H1 (cell line): ENCODE results near the gene SH2D2A. TPM values are rescaled to one million over a fixed set of nuclear protein-coding genes. Genes with fewer than 3 reads are reported as not detected.

Source experiments
- CTCF ChIA-PET: fragments of 300-600 bp; sonication (Branson Sonifier 250); formaldehyde crosslinking; loops from one replicate; lab custom pipeline; 2021; ENCODE audit not compliant: partially characterized antibody; lab: Charles Lee
- POLR2A ChIA-PET: fragments of 300-600 bp; sonication (Branson Sonifier 250); formaldehyde crosslinking; loops from one replicate; lab custom pipeline; 2021; ENCODE audit warnings: inconsistent platforms; ENCODE audit not compliant: partially characterized antibody; lab: Charles Lee
- DNase-seq, 2 experiments: peaks; one replicate each; pipeline versions ENCODE4 v3.0.0 to v3.0.0-alpha.2; 2010 to 2022; ENCODE audit warnings: low spot score in 2 of 2, low read depth in 1 of 2, mixed read lengths in 1 of 2
- FAIRE-seq: peaks from 2 replicates; lab custom pipeline; 2011; peaks lifted over from hg19 to GRCh38; lab: Jason Lieb, UNC
- H2AFZ ChIP-seq: 2 replicates; pipeline ENCODE4 v1.8.1; 2012; ENCODE audit warnings: low read length, inconsistent platforms
- H2AK5ac ChIP-seq: 2 replicates; pipeline ENCODE4 v1.6.1; 2013; ENCODE audit warnings: low read depth, low read length
- H2BK120ac ChIP-seq: replicated peaks from 2 replicates; pipeline ENCODE3; 2013; ENCODE audit warnings: low read depth, low read length, inconsistent platforms
- H2BK12ac ChIP-seq: 2 replicates; pipeline ENCODE4 v1.6.1; 2013; ENCODE audit warnings: low read depth, low read length
- H2BK15ac ChIP-seq: 2 replicates; pipeline ENCODE4 v1.6.1; 2013; ENCODE audit warnings: low read length
- H2BK20ac ChIP-seq: 2 replicates; pipeline ENCODE4 v1.6.1; 2013; ENCODE audit warnings: low read length
- H2BK5ac ChIP-seq: 2 replicates; pipeline ENCODE4 v1.6.1; 2013; ENCODE audit warnings: low read depth, low read length
- H3K14ac ChIP-seq: 2 replicates; pipeline ENCODE4 v1.6.1; 2013; ENCODE audit warnings: inconsistent platforms; ENCODE audit not compliant: insufficient read length
- H3K18ac ChIP-seq: 2 replicates; pipeline ENCODE4 v1.6.1; 2013; ENCODE audit warnings: low read length; ENCODE audit errors: extremely low read depth
- H3K23ac ChIP-seq: 2 replicates; pipeline ENCODE4 v1.6.1; 2013; ENCODE audit warnings: inconsistent platforms; ENCODE audit not compliant: insufficient read length
- H3K23me2 ChIP-seq: 2 replicates; pipeline ENCODE4 v1.6.1; 2013; ENCODE audit warnings: low read depth, low read length
- H3K27ac ChIP-seq: 2 replicates; pipeline ENCODE4 v1.6.1; 2011; ENCODE audit warnings: low read depth, low read length, inconsistent platforms
- H3K27me3 ChIP-seq, 4 experiments: replicated peaks in 1 of 4; 1 replicate in 1 of 4; 2 replicates in 3 of 4; pipeline versions ENCODE4 v1.6.1 to v1.8.1; 2011 to 2013; ENCODE audit warnings: low read length in 3 of 4, mild to moderate bottlenecking in 3 of 4, inconsistent platforms in 2 of 4, mixed read lengths in 2 of 4, moderate library complexity in 1 of 4; ENCODE audit not compliant: control insufficient read depth in 3 of 4, insufficient read depth in 3 of 4; ENCODE audit errors: extremely low read depth in 1 of 4
- H3K36me3 ChIP-seq, 4 experiments: 2 replicates each; pipeline versions ENCODE4 v1.6.1 to v1.8.1; 2011 to 2013; ENCODE audit warnings: mild to moderate bottlenecking in 4 of 4, low read length in 3 of 4, moderate library complexity in 2 of 4, control low read depth in 1 of 4, inconsistent platforms in 1 of 4; ENCODE audit not compliant: insufficient read depth in 4 of 4, control insufficient read depth in 2 of 4
- H3K4ac ChIP-seq: replicated peaks from 2 replicates; pipeline ENCODE3; 2013; ENCODE audit warnings: low read length, low read depth, mixed read lengths, inconsistent platforms; ENCODE audit not compliant: insufficient read length
- H3K4me1 ChIP-seq, 4 experiments: replicated peaks in 1 of 4; 1 replicate in 1 of 4; 2 replicates in 3 of 4; pipeline versions ENCODE4 v1.6.1 to v1.8.1; 2011 to 2013; ENCODE audit warnings: low read length in 3 of 4, inconsistent platforms in 2 of 4, mixed read lengths in 1 of 4; ENCODE audit not compliant: insufficient read depth in 4 of 4, control insufficient read depth in 3 of 4
- H3K4me2 ChIP-seq, 2 experiments: 2 replicates each; pipeline versions ENCODE4 v1.6.1 to v1.8.1; 2011 to 2013; ENCODE audit warnings: low read depth in 2 of 2, low read length in 2 of 2, control low read depth in 1 of 2, inconsistent platforms in 1 of 2, mild to moderate bottlenecking in 1 of 2; ENCODE audit not compliant: insufficient read depth in 1 of 2
- H3K4me3 ChIP-seq, 4 experiments: fragments of 200-600, 300-600 bp in 1 of 4; sonication (generic), shearing (Covaris generic), sonication (Bioruptor Twin) in 1 of 4; 2 replicates each; pipeline versions ENCODE4 v1.5.1 to v1.8.1; 2011 to 2016; ENCODE audit warnings: low read length in 4 of 4, low read depth in 3 of 4, control low read depth in 2 of 4, inconsistent platforms in 2 of 4, mild to moderate bottlenecking in 2 of 4, mixed read lengths in 1 of 4, moderate library complexity in 1 of 4; ENCODE audit not compliant: insufficient read depth in 2 of 4; ENCODE audit errors: extremely low read depth in 1 of 4
- H3K56ac ChIP-seq: replicated peaks from 2 replicates; pipeline ENCODE3; 2013; ENCODE audit warnings: low read depth, mild to moderate bottlenecking, mixed read lengths, low read length, inconsistent platforms; ENCODE audit not compliant: insufficient read length
- H3K79me1 ChIP-seq: 2 replicates; pipeline ENCODE4 v1.6.1; 2013; ENCODE audit warnings: low read depth, low read length, control low read depth
- H3K79me2 ChIP-seq, 2 experiments: 2 replicates each; pipeline versions ENCODE4 v1.6.1 to v1.8.1; 2012 to 2013; ENCODE audit warnings: low read length in 2 of 2, mild to moderate bottlenecking in 2 of 2, inconsistent platforms in 1 of 2; ENCODE audit not compliant: insufficient read depth in 2 of 2, control insufficient read depth in 1 of 2
- H3K9ac ChIP-seq, 4 experiments: replicated peaks in 1 of 4; 1 replicate in 1 of 4; 2 replicates in 3 of 4; pipeline versions ENCODE4 v1.6.1 to v1.8.1; 2011 to 2013; ENCODE audit warnings: low read depth in 3 of 4, low read length in 3 of 4, control low read depth in 2 of 4, mild to moderate bottlenecking in 2 of 4, moderate library complexity in 2 of 4, inconsistent platforms in 1 of 4; ENCODE audit errors: extremely low read depth in 1 of 4
- H3K9me3 ChIP-seq, 2 experiments: 2 replicates each; pipeline versions ENCODE4 v1.6.1 to v1.8.1; 2012 to 2013; ENCODE audit warnings: mild to moderate bottlenecking in 2 of 2, moderate library complexity in 2 of 2, control low read depth in 1 of 2, inconsistent platforms in 1 of 2, low read depth in 1 of 2, low read length in 1 of 2, mixed read lengths in 1 of 2; ENCODE audit not compliant: insufficient read depth in 2 of 2
- H4K20me1 ChIP-seq, 2 experiments: replicated peaks in 1 of 2; 2 replicates each; pipeline versions ENCODE3 to v1.8.1; 2011 to 2013; ENCODE audit warnings: inconsistent platforms in 2 of 2, low read length in 2 of 2, mild to moderate bottlenecking in 1 of 2; ENCODE audit not compliant: insufficient read depth in 2 of 2, control insufficient read depth in 1 of 2
- H4K5ac ChIP-seq: 2 replicates; pipeline ENCODE4 v1.6.1; 2013; ENCODE audit warnings: low read length, low read depth, mixed read lengths, inconsistent platforms; ENCODE audit not compliant: insufficient read length
- H4K8ac ChIP-seq: 2 replicates; pipeline ENCODE4 v1.8.0; 2013; ENCODE audit warnings: mild to moderate bottlenecking, moderate library complexity, low read length, inconsistent platforms; ENCODE audit not compliant: insufficient read depth; ENCODE audit errors: extremely low read depth
- H4K91ac ChIP-seq: replicated peaks from 2 replicates; pipeline ENCODE3; 2013; ENCODE audit warnings: low read length, mixed read lengths, inconsistent platforms; ENCODE audit not compliant: insufficient read length
- BRCA1 ChIP-seq: IDR thresholded peaks from 2 replicates; pipeline ENCODE4 v1.6.1; 2012; ENCODE audit warnings: low read depth, low read length, improper control_type of control experiment
- CBX8 ChIP-seq: fragments of 300-800, 300-1000 bp; sonication (generic); IDR thresholded peaks from 2 replicates; pipeline ENCODE4 v1.7.1; 2016; ENCODE audit warnings: low read depth, low read length, borderline replicate concordance
- EP300 ChIP-seq, 2 experiments: IDR thresholded peaks; 1 replicate in 1 of 2; 2 replicates in 1 of 2; pipeline ENCODE4 v1.6.1; 2011 to 2012; ENCODE audit warnings: low read depth in 2 of 2, low read length in 2 of 2, mild to moderate bottlenecking in 2 of 2, borderline replicate concordance in 1 of 2, inconsistent platforms in 1 of 2, moderate library complexity in 1 of 2
- HDAC6 ChIP-seq: IDR thresholded peaks from one replicate; pipeline ENCODE4 v1.7.1; 2012; ENCODE audit warnings: low read depth, mild to moderate bottlenecking, inconsistent platforms, low read length, moderate library complexity
- JUND ChIP-seq: IDR thresholded peaks from 2 replicates; pipeline ENCODE4 v1.6.1; 2011; ENCODE audit warnings: mild to moderate bottlenecking, improper control_type of control experiment, low read length
- PHF8 ChIP-seq: fragments of 200-600 bp; sonication (generic); conservative IDR thresholded peaks from 2 replicates; pipeline ENCODE4 v1.7.1; 2012; ENCODE audit warnings: low read depth, mild to moderate bottlenecking, inconsistent platforms, low read length, moderate library complexity
- POLR2A ChIP-seq, 2 experiments: IDR thresholded peaks; 1 replicate in 1 of 2; 2 replicates in 1 of 2; pipeline ENCODE4 v1.6.1; 2011; ENCODE audit warnings: low read depth in 2 of 2, low read length in 2 of 2, mild to moderate bottlenecking in 2 of 2; ENCODE audit errors: control extremely low read depth in 1 of 2
- RNF2 ChIP-seq: fragments of 200-900, 300-1000 bp; sonication (generic); IDR thresholded peaks from 2 replicates; pipeline ENCODE4 v1.7.1; 2016; ENCODE audit warnings: borderline replicate concordance, low read depth, mild to moderate bottlenecking, antibody characterized with exemption, low read length; ENCODE audit not compliant: poor library complexity, severe bottlenecking; ENCODE audit errors: missing control alignments
- SP2 ChIP-seq: IDR thresholded peaks from 2 replicates; pipeline ENCODE4 v1.6.1; 2012; ENCODE audit warnings: mild to moderate bottlenecking, low read length, inconsistent platforms
- SP4 ChIP-seq: IDR thresholded peaks from 2 replicates; pipeline ENCODE4 v1.6.1; 2012; ENCODE audit warnings: low read length, inconsistent platforms
- SRF ChIP-seq: IDR thresholded peaks from 2 replicates; pipeline ENCODE4 v1.6.1; 2011; ENCODE audit warnings: mild to moderate bottlenecking, low read depth, low read length, moderate library complexity
- TBP ChIP-seq: IDR thresholded peaks from 2 replicates; pipeline ENCODE4 v1.6.1; 2011; ENCODE audit warnings: low read depth, low read length, improper control_type of control experiment
- YY1 ChIP-seq: IDR thresholded peaks from 2 replicates; pipeline ENCODE4 v1.6.1; 2011; ENCODE audit warnings: low read depth, mild to moderate bottlenecking, low read length
- WGBS, 2 experiments: shearing (Covaris generic) in 1 of 2; methylation state at CpG; one replicate each; pipeline versions ENCODE4 v1.1.6 to v1.1.7; 2013 to 2015; ENCODE audit warnings: low lambda C conversion rate in 2 of 2, mixed read lengths in 2 of 2, inconsistent platforms in 1 of 2, low coverage in 1 of 2, missing lambda C conversion rate in 1 of 2; ENCODE audit not compliant: insufficient replicate concordance in 2 of 2, insufficient coverage in 1 of 2, insufficient read length in 1 of 2; ENCODE audit errors: extremely low coverage in 1 of 2, missing lambda C conversion rate in 1 of 2; 5-methylcytosine and 5-hydroxymethylcytosine counted together
- polyA plus RNA-seq, 7 experiments: library from polyadenylated mRNA; depleted of rRNA in 3 of 7; stranded (reverse) in 5 of 7; unstranded in 2 of 7; fragments of >200 nt in 5 of 7; fragments of 200-250 nt in 2 of 7; gene quantifications; 1 replicate in 5 of 7; 2 replicates in 1 of 7; 4 replicates in 1 of 7; pipeline versions ENCODE4 v1.2.1 to v1.2.3, GENCODE V29; 2011 to 2013; ENCODE audit warnings: missing spikeins in 2 of 7, mixed read lengths in 2 of 7
- total RNA-seq: library from RNA; stranded (reverse); fragmentation: NEBNext Ultra II Directional; extraction: Animal tissue kit (Norgen Biotek cat#: 25700); gene quantifications from 2 replicates; pipeline ENCODE4 v1.2.1, GENCODE V29; 2021

Gene SH2D2A
- total and polyA plus RNA-seq, 2 of the 8 experiments (the other 6 are each of a cell fraction or from before 2014, with no cell fraction given) = 3.3 to 7.9 TPM

DNA sequence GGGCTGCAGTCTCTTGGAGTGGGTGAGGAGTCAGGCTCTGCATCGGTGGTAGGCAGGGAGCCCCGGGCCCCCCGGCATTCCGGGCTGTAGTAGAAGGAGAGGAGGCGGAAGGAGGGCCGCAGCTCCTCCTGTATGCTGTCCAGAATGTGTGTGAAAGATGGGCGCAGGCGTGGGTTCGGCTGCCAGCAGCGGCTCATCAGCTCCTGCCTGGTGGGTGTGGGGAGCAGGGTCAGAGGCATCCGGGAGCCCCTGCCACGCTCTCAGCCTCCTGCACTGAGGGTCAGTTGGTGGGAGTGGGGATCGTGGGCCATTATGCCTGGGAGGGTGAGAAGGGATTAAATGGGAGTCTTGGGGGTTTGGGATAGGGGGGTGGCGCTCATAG, 24.2 kb upstream of the SH2D2A start:
- POLR2A ChIA-PET = interaction anchor here (1.0 to 1.4 kb wide), 3 partner anchors 27 to 49 kb away, joined by 3 read pairs; no protein-coding TSS in a partner anchor
- TF ChIP-seq YY1 (no peak), SRF (no peak), SP2 (no peak), HDAC6 (no peak), JUND (no peak), SP4 (no peak), CBX8 (no peak), PHF8 (no peak), EP300 (IDR thresholded peaks at IDR 0.05; ENCODE audit: borderline replicate concordance in 1 of 2, low read depth in 2 of 2, low read length in 2 of 2) (no peak), RNF2 (no peak), BRCA1 (no peak), POLR2A (IDR thresholded peaks at IDR 0.05; ENCODE audit: control extremely low read depth in 1 of 2, low read depth in 2 of 2, low read length in 2 of 2) (no peak), TBP (no peak)
- H3K79me1 ChIP-seq = no peaks in the 10 kb centered on the region
- H3K4me2 ChIP-seq = no peak overlapping the region
- H3K79me2 ChIP-seq = no peaks in the 10 kb centered on the region
- H2AFZ ChIP-seq = no peak overlapping the region
- H3K27me3 ChIP-seq = peaks cover 28 to 42% (median 40%) of the 10 kb centered on the region in 4 experiments
- peak overlapping the region; percentile 39; the same call in 1 of the 2 replicates for H2BK12ac ChIP-seq
- H3K23me2 ChIP-seq = peaks cover 6% of the 10 kb centered on the region; the same call in 1 of the 2 replicates
- H3K4me3 ChIP-seq = no peak overlapping the region
- CTCF ChIA-PET = interaction anchor here (0.8 to 23.5 kb wide), 14 partner anchors 8 to 159 kb away, joined by 3 to 556 read pairs (median 6); partner anchors contain the start of genes CRABP2, INSRR, NTRK1 and SH2D2A
- H3K36me3 ChIP-seq = no peaks in the 10 kb centered on the region
- no peak overlapping the region for H2BK5ac ChIP-seq
- no peak overlapping the region for H3K14ac ChIP-seq
- WGBS, 2 experiments = 88% methylated on average over 9 of the region's 14 CpGs; no CpG with 5 or more reads in 1 of the 2 experiments
- peaks cover 0 to 17% (median 11%) of the 10 kb centered on the region in 4 experiments; a peak in 5 of 7 replicates for H3K4me1 ChIP-seq
- peaks cover 7 to 10% of the 10 kb centered on the region in 2 experiments for H4K20me1 ChIP-seq
- no peak overlapping the region for H4K8ac ChIP-seq
- no peak overlapping the region for H2BK120ac ChIP-seq
- FAIRE-seq (no peak), DNase-seq (no peak)
- H2BK15ac ChIP-seq = no peak overlapping the region
- no peak overlapping the region for H3K18ac ChIP-seq
- no peak overlapping the region for H3K4ac ChIP-seq
- no peak overlapping the region for H3K27ac ChIP-seq
- no peak overlapping the region for H3K56ac ChIP-seq
- H2BK20ac ChIP-seq = no peak overlapping the region
- no peak overlapping the region for H4K91ac ChIP-seq
- no peak overlapping the region for H2AK5ac ChIP-seq
- H3K9me3 ChIP-seq = no peaks in the 10 kb centered on the region
- H3K23ac ChIP-seq = no peak overlapping the region
- no peak overlapping the region for H3K9ac ChIP-seq
- no peak overlapping the region for H4K5ac ChIP-seq
